Vagina (tissue), 2 donors: ENCODE measurements around the gene SRP68.

ENCODE experiments used
- CTCF ChIP-seq, 3 experiments: fragments of 450-650 bp in 2 of 3; fragments of 200-600 bp in 1 of 3; sonication (generic) in 1 of 3; IDR thresholded peaks; one replicate each; pipeline ENCODE4 v1.5.1; 2017 to 2019; ENCODE audit warnings: antibody characterized with exemption in 3 of 3, mild to moderate bottlenecking in 2 of 3, moderate library complexity in 2 of 3
- POLR2A ChIP-seq, 2 donors: fragments of 450-650 bp; IDR thresholded peaks; one replicate each; pipeline ENCODE4 v1.6.1; 2017; ENCODE audit warnings: antibody characterized with exemption in 2 of 2, mild to moderate bottlenecking in 2 of 2, moderate library complexity in 2 of 2
- POLR2AphosphoS5 ChIP-seq, 2 donors: sonication (generic); formaldehyde crosslinking; IDR thresholded peaks; one replicate each; pipeline ENCODE4 v1.9.0; 2017; ENCODE audit warnings: antibody characterized with exemption in 2 of 2, mild to moderate bottlenecking in 2 of 2, low read depth in 1 of 2; ENCODE audit not compliant: insufficient read depth in 1 of 2

- TF ChIP-seq CTCF (IDR thresholded peaks at IDR 0.05) = no peak
- TF ChIP-seq POLR2AphosphoS5 (IDR thresholded peaks at IDR 0.05; ENCODE audit: insufficient read depth in 1 of 2, low read depth in 1 of 2) = no peak
- TF ChIP-seq POLR2A (IDR thresholded peaks at IDR 0.05) = no peak
Measured at GRCh38 chr17:76024353-76024752, 48.0 kb downstream of the SRP68 start.
